ENCODE measurements around the gene GPX1.

GRCh38 chr3:49386056-49386756, 28.1 kb upstream of the GPX1 start:
- no peak for TF ChIP-seq CTCF (IDR thresholded peaks at IDR 0.05)
- TF ChIP-seq EZH2 (IDR thresholded peaks at IDR 0.05; ENCODE audit: borderline replicate concordance, insufficient read depth, low read depth, low read length, poor library complexity, severe bottlenecking): no peak
